OCI-LY3 (cell line): Measurements from ENCODE around the gene CGB1.

ENCODE experiments used
- CTCF ChIP-seq: fragments of 200-600, 300-600 bp; sonication (generic); IDR thresholded peaks from 2 replicates; pipeline ENCODE4 v1.5.1; 2014; ENCODE audit warnings: antibody characterized with exemption, low read length, low read depth
- EZH2phosphoT487 ChIP-seq: fragments of 200-600 bp; shearing (Covaris generic); IDR thresholded peaks from 2 replicates; pipeline ENCODE4 v1.6.1; 2018; ENCODE audit warnings: antibody characterized with exemption, mixed run types, low read depth

DNA sequence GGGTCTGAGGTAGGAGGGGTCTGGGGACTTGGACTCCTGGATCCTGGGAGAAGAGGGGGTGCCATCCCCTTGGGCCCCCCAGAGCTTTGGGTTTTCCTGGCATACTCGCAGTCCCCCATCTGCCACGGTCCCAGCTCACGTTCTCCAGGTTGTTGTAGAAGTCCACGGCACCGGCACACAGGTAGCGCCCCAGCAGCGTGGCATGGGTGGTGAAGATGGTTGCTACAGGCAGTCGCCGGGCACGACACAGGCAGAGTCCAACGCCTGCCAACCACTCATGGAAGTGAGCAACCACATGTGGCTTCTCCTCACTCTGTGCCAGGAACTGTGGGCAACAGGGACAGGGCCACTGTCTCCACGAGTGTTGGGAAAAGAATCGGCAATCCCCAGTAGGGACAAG is 51.0 kb downstream of the CGB1 start:
- no peak for TF ChIP-seq CTCF
- TF ChIP-seq EZH2phosphoT487 = no peak
